ENCODE results near the gene PTGES3. TPM values are rescaled to one million over a fixed set of nuclear protein-coding genes. Genes with fewer than 3 reads are reported as not detected.

The PTGES3 gene
- total and polyA plus RNA-seq, 8 donors, result 33.4 to 98.1 (median 69.3) TPM

- no peak overlapping the region for H3K27ac ChIP-seq
- peaks cover 0 to 3% (median 0%) of the 10 kb centered on the region in 3 donors for H3K36me3 ChIP-seq
- H3K9me3 ChIP-seq, result no peaks in the 10 kb centered on the region
- H3K4me3 ChIP-seq, result no peak overlapping the region
- FAIRE-seq, result no peak
- intact Hi-C loops (cut with DNase I), result no loop called here
- DNase-seq, result peak in 1 of 6 donors; percentile 8
- 86 to 91% methylated on average over 2 of the region's 2 CpGs for WGBS, 2 donors
- no peak for ATAC-seq
- peaks cover 0 to 4% (median 0%) of the 10 kb centered on the region in 3 donors for H3K4me1 ChIP-seq
- no peak for TF ChIP-seq CTCF (IDR thresholded peaks at IDR 0.05)
- no peaks in the 10 kb centered on the region for H3K27me3 ChIP-seq
Observed at GRCh38 chr12:56678852-56679251, 9.2 kb downstream of the PTGES3 start.

GRCh38 chr12:56677680-56678079 is 10.4 kb downstream of the PTGES3 start:
- Histone ChIP-seq H3K27me3 (no peaks in the 10 kb centered on the region), H3K36me3 (peaks cover 0 to 3% (median 0%) of the 10 kb centered on the region in 3 donors), H3K4me1 (peaks cover 0 to 5% (median 0%) of the 10 kb centered on the region in 3 donors), H3K4me3 (no peak overlapping the region), H3K27ac (no peak overlapping the region), H3K9me3 (no peaks in the 10 kb centered on the region)
- intact Hi-C loops (cut with DNase I), result no loop called here
- DNase-seq (no peak), FAIRE-seq (no peak), ATAC-seq (no peak)
- 52 to 62% methylated on average over 1 of the region's 1 CpG for WGBS, 2 donors
- no peak for TF ChIP-seq CTCF (IDR thresholded peaks at IDR 0.05)

- no peak overlapping the region for H3K4me3 ChIP-seq
- peaks cover 3 to 12% (median 7%) of the 10 kb centered on the region in 3 donors for H3K4me1 ChIP-seq
- FAIRE-seq (no peak), ATAC-seq (peak in 1 of 4 donors; percentile 21), DNase-seq (peak in 1 of 6 donors; percentile 8)
- no peaks in the 10 kb centered on the region for H3K9me3 ChIP-seq
- no peaks in the 10 kb centered on the region for H3K27me3 ChIP-seq
- WGBS, 2 donors, result 78 to 81% methylated on average over 11 of the region's 11 CpGs
- TF ChIP-seq CTCF (IDR thresholded peaks at IDR 0.05), result no peak
- intact Hi-C loops (cut with DNase I), result no loop called here
- no peak overlapping the region for H3K27ac ChIP-seq
- H3K36me3 ChIP-seq, result peaks cover 0 to 3% (median 0%) of the 10 kb centered on the region in 3 donors
Observed at GRCh38 chr12:56676851-56677580, 11.1 kb downstream of the PTGES3 start.

- 38 to 41% methylated on average over 2 of the region's 2 CpGs for WGBS, 2 donors
- FAIRE-seq, result peak; percentile 29
Observed at GRCh38 chr12:56671608-56672007, 16.5 kb downstream of the PTGES3 start.

More at GRCh38 chr12:56671608-56672007, 16.5 kb downstream of the PTGES3 start:
- Histone ChIP-seq H3K9me3 (no peaks in the 10 kb centered on the region), H3K36me3 (peaks cover 0 to 41% (median 14%) of the 10 kb centered on the region in 3 donors), H3K27me3 (no peaks in the 10 kb centered on the region), H3K4me1 (peaks cover 9 to 17% (median 15%) of the 10 kb centered on the region in 3 donors), H3K4me3 (no peak overlapping the region), H3K27ac (peak overlapping the region in 1 of 4 donors; percentile 27)
- TF ChIP-seq CTCF (IDR thresholded peaks at IDR 0.05), result no peak
- DNase-seq (no peak), ATAC-seq (no peak)
- intact Hi-C loops (cut with DNase I), result no loop called here
